Stimulated activated memory B cell treated with anti-CD40 and anti-IgM and Interleukin-4, amounts not matched to agents 10 μg/mL and 1 μg/mL and 100 μg/mL, for 72 hours (primary cell): Measurements from ENCODE around the gene NUTF2.

Experiments used
- ATAC-seq: fragments of 150-1000 bp; cut with Tn5 transposase; 2 replicates; pipeline ENCODE4 v1.10.0; 2021
- H3K27ac Mint-ChIP-seq: one replicate; pipeline ENCODE4 v1.8.0; 2022; ENCODE audit warnings: mild to moderate bottlenecking, mixed read lengths
- H3K27me3 Mint-ChIP-seq: one replicate; pipeline ENCODE4 v1.8.0; 2022; ENCODE audit warnings: mixed read lengths
- H3K36me3 Mint-ChIP-seq: one replicate; pipeline ENCODE4 v1.8.0; 2022; ENCODE audit warnings: mixed read lengths
- H3K4me1 Mint-ChIP-seq: one replicate; pipeline ENCODE4 v1.8.0; 2022; ENCODE audit warnings: mixed read lengths
- H3K4me3 Mint-ChIP-seq: one replicate; pipeline ENCODE4 v1.8.0; 2022; ENCODE audit warnings: mild to moderate bottlenecking, moderate library complexity, mixed read lengths
- H3K9me3 Mint-ChIP-seq: one replicate; pipeline ENCODE4 v1.8.0; 2022; ENCODE audit warnings: mixed read lengths

Gene NUTF2

GRCh38 chr16:67883146-67883871, 36.6 kb downstream of the NUTF2 start:
- no peak for ATAC-seq
- Mint-ChIP-seq H3K4me1 (peaks cover 9% of the 10 kb centered on the region), H3K9me3 (no peaks in the 10 kb centered on the region), H3K4me3 (no peak overlapping the region), H3K27me3 (no peaks in the 10 kb centered on the region), H3K36me3 (peaks cover 53% of the 10 kb centered on the region), H3K27ac (no peak overlapping the region)

DNA sequence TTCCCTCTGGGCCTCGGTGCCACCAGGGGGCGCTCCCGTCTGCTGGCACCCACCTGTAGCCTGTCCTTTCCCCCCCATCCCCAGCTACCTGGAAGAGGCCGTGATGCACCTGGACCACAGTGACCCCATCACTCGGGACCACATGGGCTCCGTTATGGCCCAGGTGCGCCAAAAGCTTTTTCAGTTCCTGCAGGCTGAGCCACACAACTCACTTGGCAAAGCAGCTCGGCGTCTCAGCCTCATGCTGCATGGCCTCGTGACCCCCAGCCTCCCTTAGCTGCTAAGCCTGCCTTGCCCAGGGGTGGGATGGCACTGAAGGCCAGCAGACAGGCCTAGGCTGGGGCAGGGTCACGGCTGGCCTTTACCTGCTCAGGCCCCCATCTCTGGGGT, 37.1 kb downstream of the NUTF2 start:
- ATAC-seq, result peak; percentile 78
- Mint-ChIP-seq H3K4me1 (peaks cover 9% of the 10 kb centered on the region), H3K36me3 (peaks cover 47% of the 10 kb centered on the region), H3K27ac (no peak overlapping the region), H3K9me3 (no peaks in the 10 kb centered on the region), H3K4me3 (no peak overlapping the region), H3K27me3 (no peaks in the 10 kb centered on the region)

GRCh38 chr16:67884684-67885083, 38.0 kb downstream of the NUTF2 start, which contains the start of gene NRN1L:
TSS of gene NRN1L (plus strand) at chr16:67884885. CDS start at chr16:67884904, 19 bp downstream.
- ATAC-seq, result no peak
- Mint-ChIP-seq H3K4me1 (peaks cover 9% of the 10 kb centered on the region), H3K27ac (no peak within 1 kb of the TSS), H3K27me3 (no peaks in the 10 kb centered on the region), H3K9me3 (no peaks in the 10 kb centered on the region), H3K4me3 (no peak within 1 kb of the TSS), H3K36me3 (peaks cover 43% of the 10 kb centered on the region)

DNA sequence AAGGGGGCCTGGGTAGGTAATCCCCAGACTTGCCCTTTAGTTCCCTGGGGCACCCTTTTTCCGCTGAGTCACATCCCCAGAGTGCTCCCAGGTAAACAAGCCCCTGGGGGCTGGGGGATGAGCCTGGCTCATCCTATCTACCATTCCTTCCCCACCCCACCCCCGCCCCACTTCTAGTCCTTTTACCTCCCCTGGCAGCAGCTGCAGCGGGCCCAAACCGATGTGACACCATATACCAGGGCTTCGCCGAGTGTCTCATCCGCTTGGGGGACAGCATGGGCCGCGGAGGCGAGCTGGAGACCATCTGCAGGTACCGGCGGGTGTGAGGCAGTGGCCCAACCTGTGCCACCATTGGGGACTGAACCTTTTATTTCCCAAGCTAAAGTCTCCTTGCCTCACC, 38.8 kb downstream of the NUTF2 start:
- Mint-ChIP-seq H3K4me1 (peaks cover 9% of the 10 kb centered on the region), H3K4me3 (no peak overlapping the region), H3K36me3 (peaks cover 37% of the 10 kb centered on the region), H3K27ac (no peak overlapping the region), H3K27me3 (no peaks in the 10 kb centered on the region), H3K9me3 (no peaks in the 10 kb centered on the region)
- ATAC-seq, result no peak

- H3K27ac Mint-ChIP-seq, result no peak overlapping the region
- no peak for ATAC-seq
- H3K36me3 Mint-ChIP-seq, result peaks cover 33% of the 10 kb centered on the region
- H3K9me3 Mint-ChIP-seq, result no peaks in the 10 kb centered on the region
- H3K4me1 Mint-ChIP-seq, result peaks cover 9% of the 10 kb centered on the region
- H3K4me3 Mint-ChIP-seq, result no peak overlapping the region
- H3K27me3 Mint-ChIP-seq, result no peaks in the 10 kb centered on the region
Observed at GRCh38 chr16:67885976-67886375, 39.2 kb downstream of the NUTF2 start.

DNA sequence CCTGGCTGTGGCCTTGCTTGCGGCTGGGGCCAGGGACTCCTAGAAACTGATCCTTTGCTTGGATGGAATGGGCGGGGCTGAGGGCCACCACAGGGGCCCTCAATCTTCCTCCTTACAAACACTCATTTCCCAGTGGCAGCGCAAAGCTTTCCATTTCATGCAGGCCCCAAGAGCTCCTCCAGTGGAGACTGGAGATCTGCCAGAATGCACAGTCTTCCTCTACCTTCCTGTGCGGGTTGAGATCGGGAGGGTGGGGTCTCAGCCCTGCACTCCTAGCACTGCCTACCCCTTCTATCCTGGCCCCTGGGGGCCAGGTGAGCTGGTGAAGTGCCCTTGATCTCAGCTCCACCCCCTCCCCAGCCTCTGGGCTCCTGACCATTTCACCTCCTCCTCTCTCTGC, 39.7 kb downstream of the NUTF2 start:
- peaks cover 28% of the 10 kb centered on the region for H3K36me3 Mint-ChIP-seq
- H3K4me1 Mint-ChIP-seq, result peaks cover 9% of the 10 kb centered on the region
- no peak for ATAC-seq
- no peaks in the 10 kb centered on the region for H3K9me3 Mint-ChIP-seq
- no peak overlapping the region for H3K4me3 Mint-ChIP-seq
- no peak overlapping the region for H3K27ac Mint-ChIP-seq
- no peaks in the 10 kb centered on the region for H3K27me3 Mint-ChIP-seq

DNA sequence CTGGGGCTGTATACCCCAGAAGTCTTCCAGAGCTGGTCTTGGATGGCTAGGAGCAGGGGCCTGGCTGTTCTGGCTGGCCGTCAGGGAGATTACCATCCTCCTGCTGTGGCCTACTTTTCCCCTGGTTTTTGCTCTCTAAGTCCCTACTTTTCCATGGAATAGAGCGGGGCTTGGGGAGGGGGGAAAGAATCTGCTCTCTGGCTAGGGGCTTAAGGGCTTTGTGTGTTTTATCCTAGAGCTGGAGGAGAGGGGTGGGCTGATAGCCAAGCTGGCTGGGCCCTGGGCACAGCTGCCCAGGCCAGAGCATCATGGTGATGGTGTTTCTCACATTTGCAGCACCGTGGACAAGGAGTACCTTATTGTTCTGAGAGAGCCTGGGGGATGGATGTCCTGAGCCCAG, 41.6 kb downstream of the NUTF2 start:
- no peak for ATAC-seq
- Mint-ChIP-seq H3K36me3 (peaks cover 13% of the 10 kb centered on the region), H3K4me3 (no peak overlapping the region), H3K27ac (no peak overlapping the region), H3K4me1 (peaks cover 10% of the 10 kb centered on the region), H3K9me3 (no peaks in the 10 kb centered on the region), H3K27me3 (no peaks in the 10 kb centered on the region)

GRCh38 chr16:67892375-67892774, 45.6 kb downstream of the NUTF2 start:
- no peaks in the 10 kb centered on the region for H3K36me3 Mint-ChIP-seq
- H3K4me3 Mint-ChIP-seq, result peak overlapping the region; percentile 81
- no peak for ATAC-seq
- peaks cover 25% of the 10 kb centered on the region for H3K4me1 Mint-ChIP-seq
- H3K27me3 Mint-ChIP-seq, result no peaks in the 10 kb centered on the region
- H3K9me3 Mint-ChIP-seq, result no peaks in the 10 kb centered on the region
- peak overlapping the region; percentile 89 for H3K27ac Mint-ChIP-seq

DNA sequence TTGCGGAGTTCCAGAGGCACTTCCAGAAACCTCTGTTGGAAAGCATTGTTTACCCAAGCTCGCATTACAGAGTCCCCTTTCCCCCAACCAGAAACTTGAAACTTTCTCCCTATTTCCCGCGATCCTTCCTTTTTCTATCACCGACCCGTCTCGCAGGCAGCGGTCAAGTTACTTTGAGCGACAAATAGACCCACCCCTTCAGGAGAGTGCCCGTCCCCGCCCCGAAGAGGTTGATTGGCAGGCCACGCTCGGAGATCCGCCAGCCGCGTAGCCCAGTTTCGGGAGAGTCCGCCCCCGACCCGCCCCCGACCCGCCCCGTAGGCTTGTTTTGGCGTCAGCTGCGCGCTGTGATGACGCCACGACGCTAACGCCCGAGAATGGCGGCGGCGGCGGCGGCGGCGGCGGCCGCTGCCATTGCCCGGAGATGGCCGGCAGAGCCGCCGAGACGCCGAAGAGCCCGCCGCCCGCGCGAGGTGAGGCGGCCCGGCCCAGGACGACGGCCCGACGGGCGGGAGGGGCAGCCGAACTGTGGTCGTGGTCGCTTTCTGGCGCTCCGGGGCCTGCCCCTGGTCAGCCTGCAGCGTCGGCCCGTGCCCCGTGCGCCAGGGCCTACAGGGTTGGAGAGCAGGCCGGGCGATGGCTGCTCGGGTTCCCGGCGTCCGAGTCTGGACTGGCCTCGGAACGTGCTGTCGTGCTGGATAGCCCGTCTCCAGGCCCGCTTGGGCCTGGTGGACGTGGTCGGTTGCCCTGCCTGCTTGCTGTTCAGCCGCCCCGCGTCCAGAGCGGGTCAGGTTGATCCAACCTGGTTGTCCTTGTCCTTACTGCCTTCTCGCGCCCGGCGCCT, 46.4 kb downstream of the NUTF2 start, which contains the start of gene PSKH1:
PSKH1 (plus strand) TSS at position 356 of the 844 bp plus-strand sequence. CDS start 15,496 bp downstream, outside the sequence.
- peak; percentile 99 for ATAC-seq
- peak within 1 kb of the TSS; percentile 89 for H3K27ac Mint-ChIP-seq
- H3K4me1 Mint-ChIP-seq, result peaks cover 26% of the 10 kb centered on the region
- H3K9me3 Mint-ChIP-seq, result no peaks in the 10 kb centered on the region
- no peaks in the 10 kb centered on the region for H3K36me3 Mint-ChIP-seq
- H3K27me3 Mint-ChIP-seq, result no peaks in the 10 kb centered on the region
- H3K4me3 Mint-ChIP-seq, result peak within 1 kb of the TSS; percentile 94

GRCh38 chr16:67893743-67894399, 47.1 kb downstream of the NUTF2 start:
- Mint-ChIP-seq H3K9me3 (no peaks in the 10 kb centered on the region), H3K27ac (peak overlapping the region; percentile 89), H3K27me3 (no peaks in the 10 kb centered on the region), H3K4me1 (peaks cover 26% of the 10 kb centered on the region), H3K4me3 (peak overlapping the region; percentile 94), H3K36me3 (no peaks in the 10 kb centered on the region)
- ATAC-seq, result no peak

DNA sequence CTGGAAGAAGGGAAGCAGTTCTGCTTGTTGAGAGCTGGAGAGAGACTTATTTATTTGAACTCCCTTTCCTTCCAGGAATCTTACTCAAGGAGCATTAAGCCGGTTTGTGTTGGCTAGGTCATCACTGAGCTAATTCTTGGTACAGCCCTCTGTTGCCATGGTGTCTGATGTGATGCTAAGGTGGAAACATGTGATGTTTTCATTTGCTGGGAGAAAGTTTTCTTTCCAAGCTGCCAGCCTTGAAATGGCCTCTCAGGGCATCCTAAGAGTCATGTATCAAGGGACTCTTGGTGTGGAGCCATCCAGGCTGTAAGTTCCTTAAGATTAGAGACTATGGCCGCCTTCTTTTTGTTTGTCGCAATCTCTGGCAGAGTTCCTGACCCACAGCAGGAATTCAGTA, 50.5 kb downstream of the NUTF2 start:
- H3K27me3 Mint-ChIP-seq, result no peaks in the 10 kb centered on the region
- H3K4me3 Mint-ChIP-seq, result no peak overlapping the region
- H3K27ac Mint-ChIP-seq, result no peak overlapping the region
- no peaks in the 10 kb centered on the region for H3K9me3 Mint-ChIP-seq
- no peaks in the 10 kb centered on the region for H3K36me3 Mint-ChIP-seq
- ATAC-seq, result no peak
- peaks cover 34% of the 10 kb centered on the region for H3K4me1 Mint-ChIP-seq

GRCh38 chr16:67901734-67902133, 55.0 kb downstream of the NUTF2 start:
- peaks cover 15% of the 10 kb centered on the region for H3K4me1 Mint-ChIP-seq
- H3K4me3 Mint-ChIP-seq, result no peak overlapping the region
- no peaks in the 10 kb centered on the region for H3K27me3 Mint-ChIP-seq
- no peak overlapping the region for H3K27ac Mint-ChIP-seq
- ATAC-seq, result no peak
- peaks cover 13% of the 10 kb centered on the region for H3K36me3 Mint-ChIP-seq
- no peaks in the 10 kb centered on the region for H3K9me3 Mint-ChIP-seq

DNA sequence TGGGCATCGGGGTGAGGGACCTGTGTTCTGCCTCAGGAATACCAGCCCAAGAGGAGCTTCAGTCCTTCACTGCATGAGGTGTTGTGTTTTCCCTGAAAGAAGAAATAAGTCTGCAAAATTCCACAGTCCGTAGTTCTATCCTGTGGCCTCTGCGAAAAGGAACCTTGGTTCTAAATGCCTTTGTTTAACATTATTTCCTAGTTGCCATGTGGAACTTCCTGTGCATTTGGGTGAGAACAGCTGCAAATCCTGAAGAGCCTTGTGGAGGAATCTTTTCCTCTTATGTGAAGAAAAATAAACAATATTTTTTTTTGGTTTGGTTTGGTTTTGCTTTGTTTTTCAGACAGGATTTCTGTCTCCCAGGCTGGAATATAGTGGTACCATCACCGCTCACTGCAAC, 56.1 kb downstream of the NUTF2 start:
- peaks cover 13% of the 10 kb centered on the region for H3K36me3 Mint-ChIP-seq
- no peak overlapping the region for H3K4me3 Mint-ChIP-seq
- H3K9me3 Mint-ChIP-seq, result no peaks in the 10 kb centered on the region
- no peak for ATAC-seq
- no peak overlapping the region for H3K27ac Mint-ChIP-seq
- H3K4me1 Mint-ChIP-seq, result peaks cover 8% of the 10 kb centered on the region
- H3K27me3 Mint-ChIP-seq, result no peaks in the 10 kb centered on the region

DNA sequence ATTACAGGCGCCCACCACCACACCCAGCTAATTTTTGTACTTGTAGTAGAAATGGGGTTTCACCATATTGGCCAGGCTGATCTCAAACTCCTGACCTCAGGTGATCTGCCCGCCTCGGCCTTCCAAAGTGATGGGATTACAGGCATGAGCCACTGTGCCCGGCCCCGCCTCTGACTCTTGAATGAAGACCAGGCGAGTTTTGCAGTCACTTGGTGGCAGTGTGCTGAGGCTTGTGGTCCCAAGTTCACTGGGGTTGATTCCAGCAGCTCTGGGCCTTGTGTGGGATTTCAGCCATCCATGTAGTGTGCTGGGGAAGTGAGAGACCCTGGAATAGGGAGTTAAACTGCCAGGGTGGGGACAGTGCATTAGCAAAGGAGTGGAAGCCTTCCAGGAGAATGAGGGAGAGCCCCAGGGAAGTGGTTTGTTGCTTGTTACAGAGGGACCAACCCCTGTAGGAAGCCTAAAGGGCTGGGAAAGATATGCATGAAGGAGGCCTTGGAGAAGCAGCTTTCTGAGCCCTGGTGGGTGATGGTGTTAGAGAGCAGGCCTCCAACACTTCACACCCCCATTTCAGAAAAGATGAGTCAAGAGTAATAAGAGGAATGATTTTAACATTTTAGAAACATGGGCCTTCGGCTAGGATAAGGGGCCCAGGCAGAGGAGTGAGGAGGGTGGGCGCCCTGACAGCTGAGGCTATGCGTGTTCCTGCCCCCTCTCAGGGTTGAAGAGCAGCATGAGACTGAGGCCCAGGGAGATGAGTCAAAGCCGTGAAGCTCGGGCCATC, 60.9 kb downstream of the NUTF2 start:
- H3K4me3 Mint-ChIP-seq, result no peak overlapping the region
- peaks cover 8% of the 10 kb centered on the region for H3K4me1 Mint-ChIP-seq
- H3K9me3 Mint-ChIP-seq, result no peaks in the 10 kb centered on the region
- ATAC-seq, result no peak
- H3K36me3 Mint-ChIP-seq, result peaks cover 36% of the 10 kb centered on the region
- no peaks in the 10 kb centered on the region for H3K27me3 Mint-ChIP-seq
- H3K27ac Mint-ChIP-seq, result no peak overlapping the region
